K562 (cell line): ENCODE data around the gene FXYD3. TPM values are rescaled to one million over a fixed set of nuclear protein-coding genes. Genes with fewer than 3 reads are reported as not detected.

Source experiments
- ATAC-seq: fragments of 200-7000 bp; cut with Tn5 transposase; 3 replicates; pipeline ENCODE4 v1.9.1; 2020; ENCODE audit warnings: moderate library complexity
- BruUV-seq: library from RNA; stranded (reverse); fragments of 400-500 nt; replicated peaks from 2 replicates; lab custom pipeline; 2021; lab: Mats Ljungman, UMichigan
- CTCF ChIA-PET: fragments of 300-600 bp; formaldehyde crosslinking; extraction: SDS; loops from one replicate; lab custom pipeline; 2021; ENCODE audit warnings: low intra/inter-chr PET ratio; lab: Yijun Ruan, JAX
- POLR2A ChIA-PET: fragments of 300-600, 350-650 bp; sonication (Branson Sonifier 250); formaldehyde crosslinking; extraction: SDS; loops from one replicate; lab custom pipeline; 2021; ENCODE audit warnings: antibody characterized with exemption, inconsistent platforms; lab: Yijun Ruan, JAX
- DNase-seq, 4 experiments: peaks; one replicate each; pipeline versions ENCODE4 v3.0.0 to v3.0.0-alpha.2; 2011 to 2018; ENCODE audit warnings: low spot score in 3 of 4, mixed read lengths in 3 of 4; ENCODE audit errors: extremely low read depth in 1 of 4
- FAIRE-seq: peaks from 2 replicates; lab custom pipeline; 2011; peaks lifted over from hg19 to GRCh38; lab: Jason Lieb, UNC
- H2AFZ ChIP-seq: 2 replicates; pipeline ENCODE4 v1.6.0; 2011; ENCODE audit warnings: low read depth, low read length, control low read depth, inconsistent platforms
- H3K27ac ChIP-seq: fragments of 200-600 bp; 3 replicates; pipeline ENCODE4 v1.8.0; 2011; ENCODE audit warnings: low read depth, mild to moderate bottlenecking, control low read depth, inconsistent platforms, low read length, moderate library complexity, mixed read lengths; ENCODE audit errors: extremely low read depth
- H3K27me3 ChIP-seq, 2 experiments: fragments of 300-600 bp in 1 of 2; 2 replicates in 1 of 2; 3 replicates in 1 of 2; pipeline versions ENCODE4 v1.6.0 to v1.8.0; 2011; ENCODE audit warnings: inconsistent platforms in 2 of 2, low read length in 2 of 2, mild to moderate bottlenecking in 1 of 2, mixed read lengths in 1 of 2, moderate library complexity in 1 of 2; ENCODE audit not compliant: control insufficient read depth in 2 of 2, insufficient read depth in 2 of 2
- H3K36me3 ChIP-seq: fragments of 300-600 bp; 3 replicates; pipeline ENCODE4 v1.8.0; 2011; ENCODE audit warnings: mild to moderate bottlenecking, low read length, inconsistent platforms; ENCODE audit not compliant: control insufficient read depth, insufficient read depth
- H3K4me1 ChIP-seq, 2 experiments: fragments of 200-600 bp in 1 of 2; replicated peaks in 1 of 2; 2 replicates in 1 of 2; 3 replicates in 1 of 2; pipeline versions ENCODE4 v1.5.1 to v1.8.0; 2011; ENCODE audit warnings: inconsistent platforms in 2 of 2, low read length in 2 of 2, mild to moderate bottlenecking in 1 of 2, mixed read lengths in 1 of 2, moderate library complexity in 1 of 2; ENCODE audit not compliant: control insufficient read depth in 2 of 2, insufficient read depth in 2 of 2
- H3K4me2 ChIP-seq: 2 replicates; pipeline ENCODE4 v1.6.1; 2011; ENCODE audit warnings: low read length, control low read depth, inconsistent platforms, mixed read lengths; ENCODE audit not compliant: insufficient read depth
- H3K4me3 ChIP-seq: fragments of 200-600 bp; sonication (generic), shearing (Covaris generic); 2 replicates; pipeline ENCODE4 v1.5.1; 2016; ENCODE audit warnings: control low read depth, inconsistent platforms
- H3K79me2 ChIP-seq: fragments of 200-600 bp; 3 replicates; pipeline ENCODE4 v1.8.0; 2011; ENCODE audit warnings: low read length, inconsistent platforms; ENCODE audit not compliant: control insufficient read depth, insufficient read depth
- H3K9ac ChIP-seq, 2 experiments: 2 replicates each; pipeline versions ENCODE4 v1.6.0 to v1.6.1; 2011; ENCODE audit warnings: low read depth in 2 of 2, low read length in 2 of 2, control low read depth in 1 of 2, inconsistent platforms in 1 of 2, mild to moderate bottlenecking in 1 of 2, mixed read lengths in 1 of 2; ENCODE audit not compliant: insufficient read depth in 1 of 2
- H3K9me1 ChIP-seq: one replicate; pipeline ENCODE4 v1.6.0; 2011; ENCODE audit warnings: inconsistent platforms, mild to moderate bottlenecking, low read length, moderate library complexity; ENCODE audit not compliant: control insufficient read depth, insufficient read depth
- H3K9me3 ChIP-seq: replicated peaks from 2 replicates; pipeline ENCODE4 v1.5.1; 2011; ENCODE audit warnings: low read depth, low read length, inconsistent platforms; ENCODE audit not compliant: control insufficient read depth, insufficient read depth
- H4K20me1 ChIP-seq: replicated peaks from 2 replicates; pipeline ENCODE4 v1.6.1; 2011; ENCODE audit warnings: low read length, inconsistent platforms, mixed read lengths; ENCODE audit not compliant: control insufficient read depth, insufficient read depth
- BCLAF1 ChIP-seq, 2 experiments: fragments of 450-650 bp in 1 of 2; IDR thresholded peaks; 2 replicates each; pipeline ENCODE4 v1.6.1; 2011 to 2017; ENCODE audit warnings: low read depth in 2 of 2, antibody characterized with exemption in 1 of 2, borderline replicate concordance in 1 of 2, low read length in 1 of 2, mild to moderate bottlenecking in 1 of 2, mixed read lengths in 1 of 2; ENCODE audit not compliant: control insufficient read depth in 1 of 2
- BRD4 ChIP-seq: fragments of 200-600 bp; sonication (generic); IDR thresholded peaks from 2 replicates; pipeline ENCODE4 v1.6.1; 2017; ENCODE audit warnings: inconsistent platforms
- NR2C1 ChIP-seq, 2 experiments: fragments of 450-650 bp; IDR thresholded peaks; 2 replicates each; pipeline ENCODE4 v1.6.1; 2017; ENCODE audit warnings: mild to moderate bottlenecking in 2 of 2, antibody characterized with exemption in 1 of 2, inconsistent platforms in 1 of 2, missing compliant biosample characterization in 1 of 2, missing genetic modification characterization in 1 of 2
- TAL1 ChIP-seq: fragments of 450-650 bp; IDR thresholded peaks from 2 replicates; pipeline ENCODE4 v1.6.1; 2016; ENCODE audit warnings: mild to moderate bottlenecking
- ZFX ChIP-seq: sonication (generic); formaldehyde crosslinking; IDR thresholded peaks from 2 replicates; pipeline ENCODE4 v1.8.0; 2022; ENCODE audit warnings: mild to moderate bottlenecking, missing genetic modification reagents, moderate library complexity
- ZNF253 ChIP-seq: fragments of 250-450 bp; sonication (Bioruptor Pico); conservative IDR thresholded peaks from 2 replicates; pipeline ENCODE4 v1.6.1; 2021; ENCODE audit warnings: mild to moderate bottlenecking
- ZNF436 ChIP-seq: fragments of 250-450, 450-650 bp; sonication (Bioruptor Pico); formaldehyde crosslinking; IDR thresholded peaks from 2 replicates; pipeline ENCODE4 v1.7.0; 2020; ENCODE audit warnings: mild to moderate bottlenecking
- WGBS: fragments of 100-300 bp; shearing (Covaris generic); methylation state at CpG from one replicate; pipeline ENCODE4 v1.1.6; 2016; ENCODE audit warnings: low coverage, mixed read lengths; ENCODE audit not compliant: insufficient coverage; ENCODE audit errors: missing lambda C conversion rate; 5-methylcytosine and 5-hydroxymethylcytosine counted together
- in situ Hi-C: fragments of 300-500 bp; cut with MboI; formaldehyde crosslinking; loops from 4 replicates; pipeline ENCODE4 v1.15.0; 2018; ENCODE audit warnings: inconsistent platforms, mixed read lengths
- intact Hi-C: fragments of 100-400 bp; cut with micrococcal nuclease; formaldehyde crosslinking; loops from 2 replicates; pipeline ENCODE4 v1.14.2; 2022
- polyA plus RNA-seq, 8 experiments: library from polyadenylated mRNA; depleted of rRNA in 4 of 8; stranded (reverse) in 5 of 8; unstranded in 3 of 8; fragments of >200 nt; fragmentation: Nextera tagmentation in 2 of 8; fragmentation: Illumina TruSeq in 1 of 8; extraction: Ambion mirVana in 2 of 8; extraction: Trizol in 1 of 8; gene quantifications; 2 replicates each; pipeline versions ENCODE4 v1.2.1 to v1.2.3, GENCODE V29; 2011 to 2014; ENCODE audit warnings: inconsistent platforms in 1 of 8, missing spikeins in 1 of 8
- total RNA-seq, 7 experiments: library from RNA; depleted of rRNA in 6 of 7; stranded (reverse); fragments of >200 nt in 6 of 7; fragmentation: Illumina TruSeq in 2 of 7; extraction: Trizol in 2 of 7; gene quantifications; 2 replicates each; pipeline versions ENCODE4 v1.2.1 to v1.2.3, GENCODE V29; 2011 to 2021; ENCODE audit warnings: low replicate concordance in 1 of 7
- TF ChIP-seq, protein P1 (sequence below), 2 experiments: IDR thresholded peaks; 2 replicates each; pipeline ENCODE4 v1.6.1; 2012; ENCODE audit warnings: improper control_type of control experiment in 2 of 2, low read depth in 2 of 2, low read length in 2 of 2, borderline replicate concordance in 1 of 2

The FXYD3 gene
- total and polyA plus RNA-seq, 9 of the 15 experiments (the other 6 are each of a cell fraction or from before 2014, with no cell fraction given) = 0.24 TPM; not detected in 8

DNA sequence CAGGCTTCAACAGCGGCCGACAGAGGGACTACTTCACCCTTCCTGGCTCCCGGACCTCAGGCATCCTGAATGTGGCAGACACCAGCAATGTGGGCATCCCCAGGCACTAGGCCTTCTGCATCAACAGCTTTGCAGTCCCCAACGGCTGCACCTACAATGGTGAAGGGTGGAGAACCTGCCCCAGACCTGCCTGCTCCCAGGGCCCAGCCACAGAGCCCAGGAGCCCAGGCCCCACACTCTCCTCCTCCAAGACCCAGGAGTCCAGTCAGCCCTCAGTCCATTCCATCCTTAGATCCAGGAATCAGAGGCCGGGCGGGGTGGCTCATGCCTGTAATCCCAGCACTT, 39.6 kb upstream of the FXYD3 start:
- no peak for FAIRE-seq
- CTCF ChIA-PET = interaction anchor here (0.6 kb wide), 1 partner anchor 538 kb away, joined by 3 read pairs; no protein-coding TSS in a partner anchor
- Histone ChIP-seq H3K79me2 (no peaks in the 10 kb centered on the region), H3K9me1 (no peaks in the 10 kb centered on the region), H3K4me3 (no peak overlapping the region), H3K9ac (no peak overlapping the region), H3K4me2 (no peak overlapping the region), H3K9me3 (no peaks in the 10 kb centered on the region), H3K4me1 (peaks cover 0 to 32% of the 10 kb centered on the region in 2 experiments; a peak in 2 of 5 replicates), H3K27me3 (peaks cover 37 to 75% of the 10 kb centered on the region in 2 experiments; a peak in 4 of 5 replicates), H3K36me3 (no peaks in the 10 kb centered on the region), H3K27ac (no peak overlapping the region), H2AFZ (no peak overlapping the region), H4K20me1 (no peaks in the 10 kb centered on the region)
- POLR2A ChIA-PET = no interaction called here
- no peak for ATAC-seq
- intact Hi-C loops = no loop called here
- no peak for DNase-seq
- no TSS peak for BruUV-seq
- in situ Hi-C loops = no loop called here
- 0% methylated on average over 4 of the region's 6 CpGs for WGBS
- TF ChIP-seq BRD4 (no peak), NR2C1 (IDR thresholded peaks at IDR 0.05) (no peak), NR2C1 (tag; IDR thresholded peaks at IDR 0.05) (no peak), ZNF436 (CRISPR knock-in tag) (no peak), TAL1 (no peak), ZNF253 (CRISPR knock-in tag) (no peak), ZFX (CRISPR knock-in tag) (no peak), BCLAF1 (IDR thresholded peaks at IDR 0.05; ENCODE audit: borderline replicate concordance in 1 of 2, control insufficient read depth in 1 of 2, low read depth in 2 of 2, low read length in 1 of 2) (no peak)
- TF ChIP-seq, protein P1, sequence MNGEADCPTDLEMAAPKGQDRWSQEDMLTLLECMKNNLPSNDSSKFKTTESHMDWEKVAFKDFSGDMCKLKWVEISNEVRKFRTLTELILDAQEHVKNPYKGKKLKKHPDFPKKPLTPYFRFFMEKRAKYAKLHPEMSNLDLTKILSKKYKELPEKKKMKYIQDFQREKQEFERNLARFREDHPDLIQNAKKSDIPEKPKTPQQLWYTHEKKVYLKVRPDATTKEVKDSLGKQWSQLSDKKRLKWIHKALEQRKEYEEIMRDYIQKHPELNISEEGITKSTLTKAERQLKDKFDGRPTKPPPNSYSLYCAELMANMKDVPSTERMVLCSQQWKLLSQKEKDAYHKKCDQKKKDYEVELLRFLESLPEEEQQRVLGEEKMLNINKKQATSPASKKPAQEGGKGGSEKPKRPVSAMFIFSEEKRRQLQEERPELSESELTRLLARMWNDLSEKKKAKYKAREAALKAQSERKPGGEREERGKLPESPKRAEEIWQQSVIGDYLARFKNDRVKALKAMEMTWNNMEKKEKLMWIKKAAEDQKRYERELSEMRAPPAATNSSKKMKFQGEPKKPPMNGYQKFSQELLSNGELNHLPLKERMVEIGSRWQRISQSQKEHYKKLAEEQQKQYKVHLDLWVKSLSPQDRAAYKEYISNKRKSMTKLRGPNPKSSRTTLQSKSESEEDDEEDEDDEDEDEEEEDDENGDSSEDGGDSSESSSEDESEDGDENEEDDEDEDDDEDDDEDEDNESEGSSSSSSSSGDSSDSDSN (IDR thresholded peaks at IDR 0.05; ENCODE audit: borderline replicate concordance in 1 of 2, low read depth in 2 of 2, low read length in 2 of 2) = no peak
